ENCODE data around the gene CAND1.

GRCh38 chr12:67276421-67276820 is 7.3 kb downstream of the CAND1 start:
- no peak for TF ChIP-seq CTCF (IDR thresholded peaks at IDR 0.05)
- no peak for TF ChIP-seq POLR2AphosphoS5 (IDR thresholded peaks at IDR 0.05; ENCODE audit: low read depth, low read length)
